GM12801 (cell line): Measurements from ENCODE around the gene GABRR3.

ENCODE experiments used
- CTCF ChIP-seq: IDR thresholded peaks from one replicate; pipeline ENCODE4 v1.5.1; 2011; ENCODE audit warnings: control low read depth; ENCODE audit not compliant: insufficient read length; ENCODE audit errors: extremely low read depth

Gene GABRR3

GRCh38 chr3:98035208-98035607 is at the start of gene GABRR3:
GABRR3 (minus strand) TSS chr3:98035315; CDS start chr3:98034987, 328 bp downstream.
- no peak for TF ChIP-seq CTCF

GRCh38 chr3:98073486-98073885 is 38.4 kb upstream of the GABRR3 start:
- TF ChIP-seq CTCF: no peak

GRCh38 chr3:98070840-98071239 is 35.7 kb upstream of the GABRR3 start:
- no peak for TF ChIP-seq CTCF

GRCh38 chr3:98068824-98069223 is 33.7 kb upstream of the GABRR3 start:
- TF ChIP-seq CTCF: no peak

GRCh38 chr3:98058244-98058960 is 23.3 kb upstream of the GABRR3 start:
- TF ChIP-seq CTCF: no peak

GRCh38 chr3:98057631-98058030 is 22.5 kb upstream of the GABRR3 start:
- no peak for TF ChIP-seq CTCF

- no peak for TF ChIP-seq CTCF
Observed at GRCh38 chr3:98056035-98056434, 20.9 kb upstream of the GABRR3 start.

GRCh38 chr3:98049271-98049670 is 14.2 kb upstream of the GABRR3 start:
- no peak for TF ChIP-seq CTCF
